ENCODE measurements around the gene POPDC2.

DNA sequence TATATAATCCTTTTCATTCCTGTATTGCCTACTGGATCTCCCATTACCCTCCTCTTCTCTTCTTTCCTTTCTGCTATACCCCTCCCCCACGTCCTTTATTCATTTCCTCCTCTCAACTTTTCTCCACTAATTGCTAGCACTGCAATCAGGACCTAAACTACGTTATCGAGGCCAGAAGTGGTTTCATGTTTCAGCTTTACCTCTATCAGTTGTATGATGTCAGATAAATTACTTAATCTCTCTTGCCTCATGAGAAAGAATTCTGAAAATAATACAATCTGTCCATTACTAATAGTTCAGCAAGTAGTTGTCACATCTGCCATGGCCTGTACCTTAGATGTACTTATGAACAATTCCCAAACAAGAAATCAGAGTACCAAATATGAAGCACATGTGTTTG, 10.6 kb downstream of the POPDC2 start:
- TF ChIP-seq GATA2 (IDR thresholded peaks at IDR 0.05; ENCODE audit: low read depth, low read length) (no peak), GATA3 (IDR thresholded peaks at IDR 0.05; ENCODE audit: low read depth, low read length) (no peak)
